ENCODE data around the gene MAEA. TPM values are rescaled to one million over a fixed set of nuclear protein-coding genes. Genes with fewer than 3 reads are reported as not detected.

Gene MAEA
- total RNA-seq, 2 donors from 2014 or later = 42.8 to 50.1 TPM

- H3K36me3 Mint-ChIP-seq = peaks cover 0 to 27% of the 10 kb centered on the region in 2 donors
Measured at GRCh38 chr4:1261107-1261928, 28.4 kb upstream of the MAEA start.

GRCh38 chr4:1264942-1265341 is 24.7 kb upstream of the MAEA start:
- no peaks in the 10 kb centered on the region for H3K9me3 Mint-ChIP-seq
- peaks cover 0 to 10% of the 10 kb centered on the region in 2 donors for H3K36me3 Mint-ChIP-seq
- DNase-seq (ENCODE audit: low spot score in 2 of 2) (no peak), ATAC-seq (no peak)
- H3K27ac Mint-ChIP-seq = no peak overlapping the region

More at GRCh38 chr4:1261107-1261928, 28.4 kb upstream of the MAEA start:
- no peak for ATAC-seq
- peak overlapping the region in 1 of 2 donors; percentile 44 for H3K27ac Mint-ChIP-seq
- DNase-seq (ENCODE audit: low spot score in 2 of 2) = no peak
- H3K9me3 Mint-ChIP-seq = peaks cover 0 to 6% of the 10 kb centered on the region in 2 donors

- Mint-ChIP-seq H3K9me3 (peaks cover 0 to 4% of the 10 kb centered on the region in 2 donors), H3K27ac (no peak overlapping the region), H3K36me3 (peaks cover 0 to 10% of the 10 kb centered on the region in 2 donors)
- DNase-seq (ENCODE audit: low spot score in 2 of 2) (no peak), ATAC-seq (no peak)
Measured at GRCh38 chr4:1265351-1265750, 24.3 kb upstream of the MAEA start.

- H3K36me3 Mint-ChIP-seq = peaks cover 0 to 10% of the 10 kb centered on the region in 2 donors
- H3K9me3 Mint-ChIP-seq = peaks cover 0 to 6% of the 10 kb centered on the region in 2 donors
- no peak for DNase-seq (ENCODE audit: low spot score in 2 of 2)
- H3K27ac Mint-ChIP-seq = peak overlapping the region; percentile 50 to 69
- peak; percentile 76 to 89 for ATAC-seq
Measured at GRCh38 chr4:1266881-1267763, 22.6 kb upstream of the MAEA start.

GRCh38 chr4:1269209-1269608 is 20.5 kb upstream of the MAEA start:
- ATAC-seq (no peak), DNase-seq (ENCODE audit: low spot score in 2 of 2) (no peak)
- Mint-ChIP-seq H3K36me3 (peaks cover 0 to 10% of the 10 kb centered on the region in 2 donors), H3K27ac (no peak overlapping the region), H3K9me3 (peaks cover 0 to 6% of the 10 kb centered on the region in 2 donors)

GRCh38 chr4:1271686-1272085 is 18.0 kb upstream of the MAEA start:
- DNase-seq (ENCODE audit: low spot score in 2 of 2) = no peak
- Mint-ChIP-seq H3K36me3 (no peaks in the 10 kb centered on the region), H3K9me3 (peaks cover 0 to 6% of the 10 kb centered on the region in 2 donors), H3K27ac (no peak overlapping the region)
- no peak for ATAC-seq

- DNase-seq (ENCODE audit: low spot score in 2 of 2) = no peak
- Mint-ChIP-seq H3K27ac (no peak overlapping the region), H3K36me3 (no peaks in the 10 kb centered on the region), H3K9me3 (peaks cover 0 to 6% of the 10 kb centered on the region in 2 donors)
- ATAC-seq = no peak
Measured at GRCh38 chr4:1274871-1275270, 14.8 kb upstream of the MAEA start.

GRCh38 chr4:1276984-1277383 is 12.7 kb upstream of the MAEA start:
- Mint-ChIP-seq H3K36me3 (no peaks in the 10 kb centered on the region), H3K27ac (no peak overlapping the region), H3K9me3 (no peaks in the 10 kb centered on the region)
- DNase-seq (ENCODE audit: low spot score in 2 of 2) (no peak), ATAC-seq (no peak)

GRCh38 chr4:1277667-1278665 is 11.7 kb upstream of the MAEA start:
- peak; percentile 69 to 74 for ATAC-seq
- H3K9me3 Mint-ChIP-seq = no peaks in the 10 kb centered on the region
- H3K27ac Mint-ChIP-seq = no peak overlapping the region
- no peaks in the 10 kb centered on the region for H3K36me3 Mint-ChIP-seq
- DNase-seq (ENCODE audit: low spot score in 2 of 2) = no peak

- no peak overlapping the region for H3K27ac Mint-ChIP-seq
- no peaks in the 10 kb centered on the region for H3K36me3 Mint-ChIP-seq
- ATAC-seq = no peak
- no peaks in the 10 kb centered on the region for H3K9me3 Mint-ChIP-seq
- DNase-seq (ENCODE audit: low spot score in 2 of 2) = no peak
Measured at GRCh38 chr4:1279253-1279652, 10.4 kb upstream of the MAEA start.

GRCh38 chr4:1283711-1284110 is 6.0 kb upstream of the MAEA start:
- DNase-seq (ENCODE audit: low spot score in 2 of 2) = no peak
- Mint-ChIP-seq H3K27ac (no peak overlapping the region), H3K36me3 (peaks cover 0 to 7% of the 10 kb centered on the region in 2 donors), H3K9me3 (peaks cover 0 to 5% of the 10 kb centered on the region in 2 donors)
- no peak for ATAC-seq

GRCh38 chr4:1285151-1285789 is 4.4 kb upstream of the MAEA start:
- DNase-seq (ENCODE audit: low spot score in 2 of 2) (no peak), ATAC-seq (no peak)
- peaks cover 0 to 5% of the 10 kb centered on the region in 2 donors for H3K9me3 Mint-ChIP-seq

GRCh38 chr4:1285790-1286553 is 3.7 kb upstream of the MAEA start:
- Mint-ChIP-seq H3K27ac (no peak overlapping the region), H3K9me3 (peaks cover 0 to 5% of the 10 kb centered on the region in 2 donors), H3K36me3 (peaks cover 6 to 12% of the 10 kb centered on the region in 2 donors)
- ATAC-seq = no peak
- DNase-seq (ENCODE audit: low spot score in 2 of 2) = peak in 1 of 2 donors; percentile 62

More at GRCh38 chr4:1285151-1285789, 4.4 kb upstream of the MAEA start:
- no peak overlapping the region for H3K27ac Mint-ChIP-seq
- H3K36me3 Mint-ChIP-seq = peaks cover 0 to 7% of the 10 kb centered on the region in 2 donors

- H3K27ac Mint-ChIP-seq = peak overlapping the region; percentile 96 to 98
- no peak for ATAC-seq
- no peak for DNase-seq (ENCODE audit: low spot score in 2 of 2)
- H3K9me3 Mint-ChIP-seq = peaks cover 0 to 5% of the 10 kb centered on the region in 2 donors
- H3K36me3 Mint-ChIP-seq = peaks cover 6 to 12% of the 10 kb centered on the region in 2 donors
Measured at GRCh38 chr4:1288786-1289185, 905 bp upstream of the MAEA start.

All from activated naive CD4-positive, alpha-beta T cell treated with anti-CD3 and anti-CD28 coated beads, Interleukin-2, amount 50 U/mL, for 72 hours (primary cell).